ENCODE measurements around the gene PCARE.

- no peak for TF ChIP-seq EZH2 (IDR thresholded peaks at IDR 0.05; ENCODE audit: insufficient read depth, poor library complexity, severe bottlenecking)
- TF ChIP-seq EZH2phosphoT487 (IDR thresholded peaks at IDR 0.05; ENCODE audit: insufficient read depth, low read depth) = no peak
These were observed 61.1 kb downstream of the PCARE start for GRCh38 chr2:29013057-29013780.

All from GM23248 (cell line).